NCI-H146 treated with DMSO at 0.1 percent for 48 hours (cell line): ENCODE data around the gene DEPP1.
A peak's percentile ranks its signal among the peaks of the same experiment; 100 is the strongest.

Experiments used
- DNase-seq: peaks from one replicate; lab custom pipeline; 2025; ENCODE audit not compliant: unreplicated experiment; lab: John Stamatoyannopoulos, UW

The DEPP1 gene

GRCh38 chr10:44934416-44935200 is 44.0 kb downstream of the DEPP1 start:
- DNase-seq = no peak

GRCh38 chr10:44933451-44934321 is 44.9 kb downstream of the DEPP1 start:
- no peak for DNase-seq

- DNase-seq = peak; percentile 21
Observed at GRCh38 chr10:44932517-44933450, 45.8 kb downstream of the DEPP1 start.

- no peak for DNase-seq
Observed at GRCh38 chr10:44931621-44932516, 46.7 kb downstream of the DEPP1 start.

- no peak for DNase-seq
Observed at GRCh38 chr10:44930904-44931620, 47.5 kb downstream of the DEPP1 start.

GRCh38 chr10:44929356-44930255 is 49.0 kb downstream of the DEPP1 start:
- DNase-seq = no peak

GRCh38 chr10:44928462-44928861 is 50.1 kb downstream of the DEPP1 start:
- no peak for DNase-seq

GRCh38 chr10:44927352-44927751 is 51.3 kb downstream of the DEPP1 start:
- no peak for DNase-seq

GRCh38 chr10:44926751-44927351 is 51.8 kb downstream of the DEPP1 start:
- DNase-seq = no peak
